Smooth muscle cell (in vitro differentiated cells): ENCODE measurements around the gene PTPRT. TPM values are rescaled to one million over a fixed set of nuclear protein-coding genes. Genes with fewer than 3 reads are reported as not detected.

Source experiments
- DNase-seq: peaks from one replicate; lab custom pipeline; 2025; ENCODE audit not compliant: unreplicated experiment; lab: John Stamatoyannopoulos, UW
- H2AFZ ChIP-seq: fragments of 200-600 bp; sonication (generic); 2 replicates; pipeline ENCODE4 v1.6.0; 2016; ENCODE audit warnings: antibody characterized with exemption, low read depth, mild to moderate bottlenecking
- H3F3A ChIP-seq: fragments of 200-600 bp; sonication (generic); 2 replicates; pipeline ENCODE4 v1.6.0; 2017; ENCODE audit warnings: antibody characterized with exemption, low read depth
- H3K27ac ChIP-seq: fragments of 200-600 bp; sonication (generic); 2 replicates; pipeline ENCODE4 v1.5.1; 2016; ENCODE audit warnings: low read depth, mild to moderate bottlenecking
- H3K27me3 ChIP-seq: fragments of 200-600 bp; sonication (generic); 2 replicates; pipeline ENCODE4 v1.6.1; 2016; ENCODE audit warnings: low read depth, mild to moderate bottlenecking
- H3K36me3 ChIP-seq: fragments of 200-600 bp; sonication (generic); 2 replicates; pipeline ENCODE4 v1.5.1; 2016; ENCODE audit warnings: low read depth
- H3K4me1 ChIP-seq: fragments of 200-600 bp; sonication (generic); 2 replicates; pipeline ENCODE4 v1.5.1; 2016; ENCODE audit warnings: low read depth
- H3K4me2 ChIP-seq: fragments of 200-600 bp; sonication (generic); 2 replicates; pipeline ENCODE4 v1.6.0; 2016; ENCODE audit warnings: mild to moderate bottlenecking
- H3K4me3 ChIP-seq: fragments of 200-600 bp; sonication (generic); 2 replicates; pipeline ENCODE4 v1.5.1; 2016; ENCODE audit warnings: mild to moderate bottlenecking
- H3K79me2 ChIP-seq: fragments of 200-600 bp; sonication (generic); 2 replicates; pipeline ENCODE4 v1.6.0; 2016; ENCODE audit warnings: low read depth, mild to moderate bottlenecking
- H3K9ac ChIP-seq: fragments of 200-600 bp; sonication (generic); 2 replicates; pipeline ENCODE4 v1.6.0; 2016; ENCODE audit warnings: low read depth
- H3K9me3 ChIP-seq: fragments of 200-600 bp; sonication (generic); replicated peaks from 2 replicates; pipeline ENCODE4 v1.5.1; 2016; ENCODE audit warnings: low read depth
- H4K20me1 ChIP-seq: fragments of 200-600 bp; sonication (generic); 2 replicates; pipeline ENCODE4 v1.6.0; 2016; ENCODE audit warnings: low read depth
- WGBS: methylation state at CpG from one replicate; pipeline ENCODE4 v1.1.7; 2016; ENCODE audit warnings: low lambda C conversion rate; 5-methylcytosine and 5-hydroxymethylcytosine counted together
- polyA plus RNA-seq: library from polyadenylated mRNA; unstranded; fragments of >200 nt; fragmentation: Nextera tagmentation; extraction: Ambion mirVana; gene quantifications from 2 replicates; pipeline ENCODE4 v1.2.1, GENCODE V29; 2016
- total RNA-seq: library from RNA; depleted of rRNA; stranded (reverse); fragments of >200 nt; gene quantifications from 2 replicates; pipeline ENCODE4 v1.2.3, GENCODE V29; 2014
- TF ChIP-seq, protein P1 (sequence below): fragments of 200-600 bp; sonication (generic); IDR thresholded peaks from 2 replicates; pipeline ENCODE4 v1.5.1; 2017; ENCODE audit warnings: borderline replicate concordance, mild to moderate bottlenecking, antibody characterized with exemption; ENCODE audit not compliant: insufficient read depth, poor library complexity, severe bottlenecking

The PTPRT gene
- total and polyA plus RNA-seq, 2 experiments from 2014 or later: 0.99 to 2.1 TPM

DNA sequence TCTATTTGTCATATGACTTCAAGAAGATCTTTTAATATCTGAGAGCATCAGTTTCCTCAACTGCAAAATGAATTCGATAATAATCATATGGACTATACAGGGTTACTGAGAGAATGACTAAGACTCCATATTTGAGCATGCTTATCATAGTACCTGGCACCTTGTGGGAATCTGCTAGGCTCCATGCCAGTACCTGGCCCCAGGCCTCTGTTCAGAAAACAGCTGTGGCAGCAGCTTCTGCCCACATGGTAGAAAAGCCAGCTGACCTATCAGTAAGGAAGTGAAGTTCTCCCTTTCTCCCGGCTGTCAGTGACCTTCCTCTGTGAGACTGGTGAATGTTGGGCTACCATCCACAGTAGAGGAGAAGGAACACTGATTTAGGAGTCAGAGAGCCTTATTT lies 996.6 kb downstream of the PTPRT start:
- H3K9ac ChIP-seq: no peak overlapping the region
- TF ChIP-seq, protein P1, sequence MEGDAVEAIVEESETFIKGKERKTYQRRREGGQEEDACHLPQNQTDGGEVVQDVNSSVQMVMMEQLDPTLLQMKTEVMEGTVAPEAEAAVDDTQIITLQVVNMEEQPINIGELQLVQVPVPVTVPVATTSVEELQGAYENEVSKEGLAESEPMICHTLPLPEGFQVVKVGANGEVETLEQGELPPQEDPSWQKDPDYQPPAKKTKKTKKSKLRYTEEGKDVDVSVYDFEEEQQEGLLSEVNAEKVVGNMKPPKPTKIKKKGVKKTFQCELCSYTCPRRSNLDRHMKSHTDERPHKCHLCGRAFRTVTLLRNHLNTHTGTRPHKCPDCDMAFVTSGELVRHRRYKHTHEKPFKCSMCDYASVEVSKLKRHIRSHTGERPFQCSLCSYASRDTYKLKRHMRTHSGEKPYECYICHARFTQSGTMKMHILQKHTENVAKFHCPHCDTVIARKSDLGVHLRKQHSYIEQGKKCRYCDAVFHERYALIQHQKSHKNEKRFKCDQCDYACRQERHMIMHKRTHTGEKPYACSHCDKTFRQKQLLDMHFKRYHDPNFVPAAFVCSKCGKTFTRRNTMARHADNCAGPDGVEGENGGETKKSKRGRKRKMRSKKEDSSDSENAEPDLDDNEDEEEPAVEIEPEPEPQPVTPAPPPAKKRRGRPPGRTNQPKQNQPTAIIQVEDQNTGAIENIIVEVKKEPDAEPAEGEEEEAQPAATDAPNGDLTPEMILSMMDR: no peak
- H2AFZ ChIP-seq: no peak overlapping the region
- 91% methylated on average over 2 of the region's 2 CpGs for WGBS
- H3K36me3 ChIP-seq: no peaks in the 10 kb centered on the region
- H3K4me1 ChIP-seq: no peaks in the 10 kb centered on the region
- no peak for DNase-seq
- no peaks in the 10 kb centered on the region for H3K27me3 ChIP-seq
- H3K9me3 ChIP-seq: no peaks in the 10 kb centered on the region
- H3K4me2 ChIP-seq: no peak overlapping the region
- no peaks in the 10 kb centered on the region for H3K79me2 ChIP-seq
- H3K27ac ChIP-seq: no peak overlapping the region
- H3F3A ChIP-seq: no peaks in the 10 kb centered on the region
- no peak overlapping the region for H3K4me3 ChIP-seq
- no peaks in the 10 kb centered on the region for H4K20me1 ChIP-seq

DNA sequence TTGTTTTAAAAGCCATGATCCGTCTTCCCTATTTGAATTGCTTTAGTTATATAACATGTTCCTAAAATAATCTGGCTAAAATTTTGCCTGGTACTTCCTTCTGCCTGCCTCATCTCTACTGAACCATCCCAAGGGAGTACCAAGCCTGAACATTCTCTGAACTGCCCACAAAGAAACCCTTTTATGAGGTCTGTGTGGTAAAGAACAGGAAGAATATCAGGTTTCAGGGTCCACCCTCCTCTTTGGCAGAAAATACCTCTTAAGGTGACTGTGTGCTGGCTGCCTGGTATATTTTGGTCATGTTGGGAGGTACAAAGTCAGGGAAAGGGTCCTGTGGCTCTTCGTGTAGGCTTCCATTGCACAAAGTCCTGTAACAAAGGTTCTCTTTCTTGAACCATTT lies 997.4 kb downstream of the PTPRT start:
- TF ChIP-seq, protein P1: no peak
- no peaks in the 10 kb centered on the region for H4K20me1 ChIP-seq
- no peaks in the 10 kb centered on the region for H3K4me1 ChIP-seq
- H3K4me2 ChIP-seq: no peak overlapping the region
- H3K27me3 ChIP-seq: no peaks in the 10 kb centered on the region
- H3K4me3 ChIP-seq: no peak overlapping the region
- no peak overlapping the region for H3K27ac ChIP-seq
- H2AFZ ChIP-seq: no peak overlapping the region
- no peak for DNase-seq
- H3K36me3 ChIP-seq: no peaks in the 10 kb centered on the region
- H3K9me3 ChIP-seq: no peaks in the 10 kb centered on the region
- no peaks in the 10 kb centered on the region for H3K79me2 ChIP-seq
- no peak overlapping the region for H3K9ac ChIP-seq
- 69% methylated on average over 2 of the region's 2 CpGs for WGBS
- no peaks in the 10 kb centered on the region for H3F3A ChIP-seq

DNA sequence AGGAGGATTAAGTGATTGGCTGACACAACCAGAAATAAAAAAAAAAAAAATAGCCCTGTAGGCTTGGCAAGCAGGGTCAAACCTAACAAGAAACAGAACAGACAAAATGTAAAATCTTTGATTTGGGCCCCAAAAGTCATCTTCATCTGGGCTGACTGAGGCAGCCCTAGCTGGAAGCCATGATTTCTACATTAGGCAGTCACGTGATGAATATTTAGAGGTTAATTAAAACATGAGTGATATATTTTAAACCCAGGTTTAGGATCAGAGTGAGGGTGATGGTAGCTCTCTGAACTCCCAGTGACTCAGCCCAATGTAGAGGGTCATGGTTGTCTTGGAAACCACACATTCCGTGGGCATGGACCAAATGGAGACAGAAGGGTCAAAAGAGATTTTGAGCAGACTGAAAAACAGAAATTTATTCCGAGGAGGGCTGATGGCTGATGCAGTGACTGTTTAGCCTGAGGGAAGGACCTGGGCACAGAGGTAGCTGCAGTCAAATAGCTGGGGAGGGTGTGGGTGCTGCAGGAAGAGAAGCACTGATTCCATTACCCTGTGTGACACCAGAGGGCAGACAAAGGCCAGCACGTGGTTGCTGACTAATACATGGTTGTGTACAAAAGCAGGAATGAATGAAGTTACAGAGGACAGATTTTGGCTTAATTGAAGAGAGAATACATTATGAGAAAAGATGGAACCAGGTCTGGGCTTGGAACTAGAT lies 998.4 kb downstream of the PTPRT start:
- H3K9me3 ChIP-seq: no peaks in the 10 kb centered on the region
- H3K9ac ChIP-seq: no peak overlapping the region
- no peak overlapping the region for H3K4me3 ChIP-seq
- no peak overlapping the region for H3K4me2 ChIP-seq
- no peak overlapping the region for H2AFZ ChIP-seq
- TF ChIP-seq, protein P1: no peak
- no peak overlapping the region for H3K27ac ChIP-seq
- DNase-seq: no peak
- no peaks in the 10 kb centered on the region for H3K4me1 ChIP-seq
- no peaks in the 10 kb centered on the region for H3F3A ChIP-seq
- no peaks in the 10 kb centered on the region for H3K36me3 ChIP-seq
- no peaks in the 10 kb centered on the region for H3K27me3 ChIP-seq
- no peaks in the 10 kb centered on the region for H3K79me2 ChIP-seq
- 67% methylated on average over 4 of the region's 4 CpGs for WGBS
- H4K20me1 ChIP-seq: no peaks in the 10 kb centered on the region

DNA sequence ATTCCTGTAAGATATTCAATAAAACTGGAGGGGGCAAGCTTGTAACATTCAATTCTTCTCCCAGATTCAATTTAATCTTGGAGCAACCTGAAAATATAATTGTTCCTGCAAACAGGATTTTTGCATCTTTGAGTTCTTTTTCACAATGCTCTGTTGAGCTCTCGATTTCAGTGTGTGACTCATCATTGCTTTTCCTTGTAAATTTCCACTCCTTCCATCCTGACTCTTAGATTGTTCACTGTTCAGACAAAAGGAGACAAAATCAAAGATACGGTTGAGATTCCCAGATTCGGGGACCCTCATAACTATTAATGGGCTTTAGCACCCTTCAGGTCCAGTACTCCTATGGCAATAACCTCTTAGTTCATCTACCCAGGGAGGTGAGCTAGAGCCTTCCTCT lies 999.6 kb downstream of the PTPRT start:
- no peaks in the 10 kb centered on the region for H3K9me3 ChIP-seq
- no peak overlapping the region for H3K4me3 ChIP-seq
- TF ChIP-seq, protein P1: no peak
- no peak overlapping the region for H3K27ac ChIP-seq
- H2AFZ ChIP-seq: no peak overlapping the region
- 65% methylated on average over 3 of the region's 3 CpGs for WGBS
- H3K4me1 ChIP-seq: no peaks in the 10 kb centered on the region
- DNase-seq: no peak
- no peaks in the 10 kb centered on the region for H4K20me1 ChIP-seq
- H3K36me3 ChIP-seq: no peaks in the 10 kb centered on the region
- no peak overlapping the region for H3K4me2 ChIP-seq
- H3K27me3 ChIP-seq: no peaks in the 10 kb centered on the region
- H3K9ac ChIP-seq: no peak overlapping the region
- no peaks in the 10 kb centered on the region for H3K79me2 ChIP-seq
- no peaks in the 10 kb centered on the region for H3F3A ChIP-seq
